GM13977 (cell line): Measurements from ENCODE around the gene ZDHHC9.

Experiments
- DNase-seq: peaks from one replicate; pipeline ENCODE4 v3.0.0; 2012; ENCODE audit warnings: low spot score
- in situ Hi-C: fragments of 300-500 bp; cut with MboI; formaldehyde crosslinking; loops from one replicate; pipeline ENCODE4 v1.12.0; 2022; ENCODE audit warnings: low sequenced_read_pairs, low pct_unique_long_range_greater_than_20kb, mixed read lengths, inconsistent platforms; ENCODE audit not compliant: unreplicated experiment
- TF ChIP-seq, protein P1 (sequence below): IDR thresholded peaks from 2 replicates; pipeline ENCODE4 v1.5.1; 2012; ENCODE audit warnings: mild to moderate bottlenecking, control low read depth; ENCODE audit not compliant: insufficient read depth; ENCODE audit errors: extremely low read depth, missing control alignments

ZDHHC9 gene

DNA sequence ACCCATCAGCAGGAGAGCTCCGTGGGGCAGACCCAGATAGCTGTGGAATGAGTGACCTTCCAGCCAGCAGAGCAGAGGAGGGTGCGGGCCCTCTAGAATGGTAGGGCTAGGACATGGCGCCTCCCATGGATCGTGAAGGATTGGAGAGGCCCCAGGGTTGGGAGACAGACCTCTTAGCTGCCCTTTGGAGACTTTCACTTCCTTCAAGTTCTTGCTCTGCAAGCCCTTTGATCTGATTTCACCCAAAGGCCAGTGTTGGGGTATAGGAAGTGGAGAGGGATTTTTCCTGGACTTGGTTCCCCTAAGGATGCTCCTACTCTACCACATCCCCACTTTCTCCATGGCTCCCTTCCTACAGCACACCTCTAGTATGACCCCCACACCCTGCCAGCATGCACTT is 61.0 kb downstream of the ZDHHC9 start:
- TF ChIP-seq, protein P1, sequence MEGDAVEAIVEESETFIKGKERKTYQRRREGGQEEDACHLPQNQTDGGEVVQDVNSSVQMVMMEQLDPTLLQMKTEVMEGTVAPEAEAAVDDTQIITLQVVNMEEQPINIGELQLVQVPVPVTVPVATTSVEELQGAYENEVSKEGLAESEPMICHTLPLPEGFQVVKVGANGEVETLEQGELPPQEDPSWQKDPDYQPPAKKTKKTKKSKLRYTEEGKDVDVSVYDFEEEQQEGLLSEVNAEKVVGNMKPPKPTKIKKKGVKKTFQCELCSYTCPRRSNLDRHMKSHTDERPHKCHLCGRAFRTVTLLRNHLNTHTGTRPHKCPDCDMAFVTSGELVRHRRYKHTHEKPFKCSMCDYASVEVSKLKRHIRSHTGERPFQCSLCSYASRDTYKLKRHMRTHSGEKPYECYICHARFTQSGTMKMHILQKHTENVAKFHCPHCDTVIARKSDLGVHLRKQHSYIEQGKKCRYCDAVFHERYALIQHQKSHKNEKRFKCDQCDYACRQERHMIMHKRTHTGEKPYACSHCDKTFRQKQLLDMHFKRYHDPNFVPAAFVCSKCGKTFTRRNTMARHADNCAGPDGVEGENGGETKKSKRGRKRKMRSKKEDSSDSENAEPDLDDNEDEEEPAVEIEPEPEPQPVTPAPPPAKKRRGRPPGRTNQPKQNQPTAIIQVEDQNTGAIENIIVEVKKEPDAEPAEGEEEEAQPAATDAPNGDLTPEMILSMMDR = no peak

GRCh38 chrX:129781680-129782495 is 61.8 kb downstream of the ZDHHC9 start:
- TF ChIP-seq, protein P1 = no peak
- in situ Hi-C loops = no loop called here
- DNase-seq = no peak

More for the DNA sequence above, 61.0 kb downstream of the ZDHHC9 start:
- in situ Hi-C loops = no loop called here
- DNase-seq = no peak

GRCh38 chrX:129781134-129781672 is 62.5 kb downstream of the ZDHHC9 start:
- peak; percentile 76 for DNase-seq
- TF ChIP-seq, protein P1 = no peak
- in situ Hi-C loops = no loop called here

DNA sequence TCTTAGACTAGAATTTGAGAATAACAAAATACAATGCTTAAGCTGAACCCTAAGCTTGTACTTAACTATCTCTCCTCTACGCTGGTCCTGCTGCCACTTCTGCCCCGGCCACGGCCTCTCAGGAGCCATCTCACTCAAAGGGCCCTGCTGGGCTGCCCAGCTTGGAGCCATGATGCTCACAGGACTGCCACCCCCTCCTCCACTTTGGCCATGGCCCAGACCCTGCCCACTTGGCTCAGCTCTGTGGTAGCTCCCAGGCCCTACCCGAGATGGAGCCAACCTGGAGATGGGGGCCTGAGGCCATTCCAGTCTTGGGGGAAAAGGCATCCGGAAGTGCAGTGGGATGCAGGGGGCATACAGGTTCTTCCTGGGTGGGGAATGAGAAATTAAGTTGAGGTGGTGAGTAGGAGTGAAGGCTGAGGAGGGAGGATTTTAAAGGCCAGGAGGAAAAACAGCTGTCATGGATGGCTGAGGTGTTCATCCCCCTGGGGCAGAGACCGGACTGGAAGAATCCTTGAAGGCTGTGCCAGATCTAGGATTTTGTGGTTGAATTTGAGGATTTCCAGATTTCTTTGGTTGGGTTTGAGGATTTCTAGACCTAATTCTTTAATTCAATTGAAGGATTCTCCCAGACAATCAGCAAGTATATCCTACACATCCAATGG is 63.1 kb downstream of the ZDHHC9 start:
- in situ Hi-C loops = no loop called here
- TF ChIP-seq, protein P1 = no peak
- no peak for DNase-seq

DNA sequence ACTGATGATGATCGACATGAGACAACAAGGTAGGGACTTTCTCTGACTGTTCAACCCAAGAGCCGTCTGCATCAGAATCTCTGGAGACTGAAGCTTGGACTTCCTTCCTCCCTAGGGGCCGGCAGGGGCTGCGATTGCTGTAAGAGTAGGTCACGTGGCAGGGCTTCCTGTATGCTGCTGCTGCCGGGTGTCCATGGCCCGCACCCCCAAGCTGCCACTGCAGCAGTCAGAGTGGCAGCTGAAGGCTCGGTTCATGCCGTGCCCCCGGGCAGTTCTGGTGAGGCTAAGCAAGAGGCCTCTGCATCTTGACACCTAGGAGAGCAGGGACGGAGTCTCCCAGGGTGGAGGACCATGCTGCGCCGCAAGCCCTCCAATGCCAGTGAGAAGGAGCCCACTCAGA is 63.9 kb downstream of the ZDHHC9 start, which contains the start of gene SASH3:
Gene SASH3, plus strand, starts transcription at position 203 of the 400 bp plus-strand sequence. Its CDS starts 149 bp downstream, at position 352.
- peak; percentile 43 for DNase-seq
- in situ Hi-C loops = no loop called here
- TF ChIP-seq, protein P1 = no peak

- TF ChIP-seq, protein P1 = no peak
- DNase-seq = no peak
- in situ Hi-C loops = no loop called here
Observed at GRCh38 chrX:129779086-129779672, 64.5 kb downstream of the ZDHHC9 start.
